Lower leg skin (tissue), 3 donors: ENCODE data around the gene CBX2.

Experiments
- POLR2A ChIP-seq, 2 donors: fragments of 450-650 bp; IDR thresholded peaks; one replicate each; pipeline ENCODE4 v1.6.1; 2016 to 2017; ENCODE audit warnings: antibody characterized with exemption in 2 of 2, mild to moderate bottlenecking in 1 of 2, moderate library complexity in 1 of 2
- TF ChIP-seq, protein P1 (sequence below), 3 donors: fragments of 450-650 bp; IDR thresholded peaks; one replicate each; pipeline ENCODE4 v1.5.1; 2016; ENCODE audit warnings: antibody characterized with exemption in 3 of 3, mild to moderate bottlenecking in 3 of 3, moderate library complexity in 2 of 3

DNA sequence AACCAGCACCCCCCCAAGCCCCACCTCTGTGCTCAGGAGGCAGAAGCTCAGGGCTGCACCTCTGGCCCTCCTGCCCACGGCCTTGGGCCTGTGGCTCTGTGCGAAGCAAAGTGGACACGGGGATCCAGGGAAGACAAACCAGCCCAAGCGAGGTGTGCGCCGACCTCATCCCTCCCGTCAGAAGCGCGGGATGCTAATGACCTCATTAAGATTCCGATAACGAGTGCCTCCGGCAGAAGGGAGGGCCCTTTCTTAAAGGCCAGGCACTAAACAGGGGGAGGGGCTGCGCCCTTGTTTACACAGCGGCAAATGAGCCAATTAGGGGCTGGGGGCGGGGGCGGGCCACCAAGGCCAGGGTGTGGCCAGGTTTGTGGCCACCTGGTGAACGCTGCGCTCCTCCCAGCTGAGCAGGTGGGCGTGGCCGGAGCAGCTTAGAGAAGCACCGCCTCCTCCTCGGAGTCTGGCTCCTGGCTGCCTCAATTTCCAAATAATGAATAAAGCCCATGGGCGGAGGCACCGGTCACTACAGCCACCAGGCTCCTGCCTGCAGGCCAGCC lies 58.1 kb downstream of the CBX2 start:
- TF ChIP-seq, protein P1, sequence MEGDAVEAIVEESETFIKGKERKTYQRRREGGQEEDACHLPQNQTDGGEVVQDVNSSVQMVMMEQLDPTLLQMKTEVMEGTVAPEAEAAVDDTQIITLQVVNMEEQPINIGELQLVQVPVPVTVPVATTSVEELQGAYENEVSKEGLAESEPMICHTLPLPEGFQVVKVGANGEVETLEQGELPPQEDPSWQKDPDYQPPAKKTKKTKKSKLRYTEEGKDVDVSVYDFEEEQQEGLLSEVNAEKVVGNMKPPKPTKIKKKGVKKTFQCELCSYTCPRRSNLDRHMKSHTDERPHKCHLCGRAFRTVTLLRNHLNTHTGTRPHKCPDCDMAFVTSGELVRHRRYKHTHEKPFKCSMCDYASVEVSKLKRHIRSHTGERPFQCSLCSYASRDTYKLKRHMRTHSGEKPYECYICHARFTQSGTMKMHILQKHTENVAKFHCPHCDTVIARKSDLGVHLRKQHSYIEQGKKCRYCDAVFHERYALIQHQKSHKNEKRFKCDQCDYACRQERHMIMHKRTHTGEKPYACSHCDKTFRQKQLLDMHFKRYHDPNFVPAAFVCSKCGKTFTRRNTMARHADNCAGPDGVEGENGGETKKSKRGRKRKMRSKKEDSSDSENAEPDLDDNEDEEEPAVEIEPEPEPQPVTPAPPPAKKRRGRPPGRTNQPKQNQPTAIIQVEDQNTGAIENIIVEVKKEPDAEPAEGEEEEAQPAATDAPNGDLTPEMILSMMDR (IDR thresholded peaks at IDR 0.05) = no peak
- TF ChIP-seq POLR2A (IDR thresholded peaks at IDR 0.05) = no peak
